CD4-positive, alpha-beta T cell (primary cell): ENCODE data around the gene TARDBP. TPM values are rescaled to one million over a fixed set of nuclear protein-coding genes. Genes with fewer than 3 reads are reported as not detected.

ENCODE experiments used
- ATAC-seq: fragments of 200-7000 bp; cut with Tn5 transposase; one replicate; pipeline ENCODE4 v1.10.0; 2022; ENCODE audit warnings: mild to moderate bottlenecking; ENCODE audit not compliant: poor library complexity
- CTCF ChIA-PET: fragments of 350-600 bp; sonication (Branson Sonifier 250); formaldehyde crosslinking; loops from one replicate; lab custom pipeline; 2021; ENCODE audit warnings: antibody characterized with exemption, inconsistent platforms; lab: Charles Lee
- POLR2A ChIA-PET: fragments of 350-600 bp; sonication (Branson Sonifier 250); formaldehyde crosslinking; loops from one replicate; lab custom pipeline; 2021; ENCODE audit warnings: antibody characterized with exemption, inconsistent platforms; lab: Charles Lee
- DNase-seq, 14 experiments: peaks; one replicate each; pipeline ENCODE4 v3.0.0-alpha.2; 2013 to 2020; ENCODE audit warnings: mixed read lengths in 2 of 14
- H3K27ac ChIP-seq, 2 donors: one replicate each; pipeline versions ENCODE4 v1.5.1 to v1.7.0; 2013; ENCODE audit warnings: low read length in 2 of 2, low read depth in 1 of 2, mild to moderate bottlenecking in 1 of 2
- H3K27me3 ChIP-seq, 2 experiments: 1 replicate in 1 of 2; 2 replicates in 1 of 2; pipeline versions ENCODE4 v1.6.1 to v1.7.0; 2013; ENCODE audit warnings: low read length in 2 of 2, control low read depth in 1 of 2, mild to moderate bottlenecking in 1 of 2, moderate library complexity in 1 of 2; ENCODE audit not compliant: insufficient read depth in 2 of 2, control insufficient read depth in 1 of 2
- H3K36me3 ChIP-seq: one replicate; pipeline ENCODE4 v1.6.1; 2013; ENCODE audit warnings: low read length, control low read depth; ENCODE audit not compliant: insufficient read depth
- H3K4me1 ChIP-seq: one replicate; pipeline ENCODE4 v1.6.1; 2013; ENCODE audit warnings: low read length, control low read depth; ENCODE audit not compliant: insufficient read depth
- H3K4me3 ChIP-seq: one replicate; pipeline ENCODE4 v1.5.1; 2013; ENCODE audit warnings: mild to moderate bottlenecking, low read length, moderate library complexity
- H3K9me3 ChIP-seq, 2 experiments: 1 replicate in 1 of 2; 2 replicates in 1 of 2; pipeline versions ENCODE4 v1.6.1 to v1.7.0; 2013; ENCODE audit warnings: low read length in 2 of 2, mild to moderate bottlenecking in 2 of 2, control low read depth in 1 of 2, moderate library complexity in 1 of 2; ENCODE audit not compliant: control insufficient read depth in 1 of 2, insufficient read depth in 1 of 2
- H3K27ac Mint-ChIP-seq: one replicate; pipeline ENCODE4 v1.8.0; 2020; ENCODE audit warnings: mixed read lengths
- H3K27me3 Mint-ChIP-seq: one replicate; pipeline ENCODE4 v1.8.0; 2021; ENCODE audit warnings: mixed read lengths
- H3K36me3 Mint-ChIP-seq: one replicate; pipeline ENCODE4 v1.8.0; 2021; ENCODE audit warnings: low read depth, mixed read lengths
- H3K4me1 Mint-ChIP-seq: one replicate; pipeline ENCODE4 v1.8.0; 2021; ENCODE audit warnings: low read depth, mixed read lengths
- H3K4me3 Mint-ChIP-seq: one replicate; pipeline ENCODE4 v1.8.0; 2020; ENCODE audit warnings: mild to moderate bottlenecking, mixed read lengths
- H3K9me3 Mint-ChIP-seq: one replicate; pipeline ENCODE4 v1.8.0; 2020; ENCODE audit warnings: mixed read lengths
- intact Hi-C, 2 experiments: fragments of 100-400 bp; cut with DNase I in 1 of 2; cut with micrococcal nuclease in 1 of 2; formaldehyde crosslinking; loops; one replicate each; pipeline versions ENCODE4 v1.15.1 to v1.9.0; 2023 to 2025; cut with DNase I, micrococcal nuclease
- total RNA-seq, 174 experiments: library from RNA in 2 of 174; stranded (reverse) in 2 of 174; gene quantifications; one replicate each; pipeline ENCODE4 v1.2.3 and lab custom pipeline; 2021 to 2026
- TF ChIP-seq, protein P1 (sequence below): fragments of 200-600 bp; IDR thresholded peaks from one replicate; pipeline ENCODE4 v1.8.0; 2022; ENCODE audit warnings: antibody characterized with exemption, mild to moderate bottlenecking

Gene TARDBP
- total RNA-seq, 2 experiments from 2014 or later = 141 to 149 TPM

DNA sequence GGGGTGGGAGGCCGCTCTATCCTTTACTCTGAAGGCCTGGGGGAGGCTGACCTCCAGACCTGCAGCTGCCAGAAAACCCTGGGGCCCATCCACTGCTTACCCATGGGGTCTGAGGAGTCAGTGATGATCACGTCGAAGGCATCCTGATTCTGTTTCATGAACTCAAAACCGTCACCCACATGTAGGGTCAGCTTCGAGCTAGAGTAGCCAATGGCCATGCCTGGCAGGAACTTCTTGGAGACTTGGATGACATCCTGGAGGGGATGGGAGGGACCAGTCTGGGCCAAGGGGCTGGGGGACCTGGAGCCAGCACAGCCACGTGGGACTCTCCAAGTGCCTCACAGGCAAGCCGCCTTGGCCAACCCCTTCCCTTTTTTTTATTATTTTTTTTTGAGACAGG is 44.0 kb downstream of the TARDBP start:
- intact Hi-C loops = loop anchor here in 1 of 2 experiments (5.0 kb wide), 1 partner anchor 216 kb away; the partner anchor contains the start of gene UBIAD1
- CTCF ChIA-PET = interaction anchor here (7.0 kb wide), 1 partner anchor 18 kb away, joined by 53 read pairs; no protein-coding TSS in a partner anchor
- Mint-ChIP-seq H3K9me3 (no peaks in the 10 kb centered on the region), H3K4me1 (peaks cover 22% of the 10 kb centered on the region), H3K27me3 (no peaks in the 10 kb centered on the region), H3K27ac (no peak overlapping the region), H3K4me3 (no peak overlapping the region), H3K36me3 (peaks cover 41% of the 10 kb centered on the region)
- TF ChIP-seq, protein P1, sequence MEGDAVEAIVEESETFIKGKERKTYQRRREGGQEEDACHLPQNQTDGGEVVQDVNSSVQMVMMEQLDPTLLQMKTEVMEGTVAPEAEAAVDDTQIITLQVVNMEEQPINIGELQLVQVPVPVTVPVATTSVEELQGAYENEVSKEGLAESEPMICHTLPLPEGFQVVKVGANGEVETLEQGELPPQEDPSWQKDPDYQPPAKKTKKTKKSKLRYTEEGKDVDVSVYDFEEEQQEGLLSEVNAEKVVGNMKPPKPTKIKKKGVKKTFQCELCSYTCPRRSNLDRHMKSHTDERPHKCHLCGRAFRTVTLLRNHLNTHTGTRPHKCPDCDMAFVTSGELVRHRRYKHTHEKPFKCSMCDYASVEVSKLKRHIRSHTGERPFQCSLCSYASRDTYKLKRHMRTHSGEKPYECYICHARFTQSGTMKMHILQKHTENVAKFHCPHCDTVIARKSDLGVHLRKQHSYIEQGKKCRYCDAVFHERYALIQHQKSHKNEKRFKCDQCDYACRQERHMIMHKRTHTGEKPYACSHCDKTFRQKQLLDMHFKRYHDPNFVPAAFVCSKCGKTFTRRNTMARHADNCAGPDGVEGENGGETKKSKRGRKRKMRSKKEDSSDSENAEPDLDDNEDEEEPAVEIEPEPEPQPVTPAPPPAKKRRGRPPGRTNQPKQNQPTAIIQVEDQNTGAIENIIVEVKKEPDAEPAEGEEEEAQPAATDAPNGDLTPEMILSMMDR = no peak
- H3K36me3 ChIP-seq = peaks cover 24% of the 10 kb centered on the region
- H3K27me3 ChIP-seq = no peaks in the 10 kb centered on the region
- no peak overlapping the region for H3K4me3 ChIP-seq
- ATAC-seq = no peak
- POLR2A ChIA-PET = interaction anchor here (1.1 kb wide), 1 partner anchor 19 kb away, joined by 4 read pairs; no protein-coding TSS in a partner anchor
- H3K4me1 ChIP-seq = peaks cover 25% of the 10 kb centered on the region
- no peaks in the 10 kb centered on the region for H3K9me3 ChIP-seq
- no peak for DNase-seq
- no peak overlapping the region for H3K27ac ChIP-seq

DNA sequence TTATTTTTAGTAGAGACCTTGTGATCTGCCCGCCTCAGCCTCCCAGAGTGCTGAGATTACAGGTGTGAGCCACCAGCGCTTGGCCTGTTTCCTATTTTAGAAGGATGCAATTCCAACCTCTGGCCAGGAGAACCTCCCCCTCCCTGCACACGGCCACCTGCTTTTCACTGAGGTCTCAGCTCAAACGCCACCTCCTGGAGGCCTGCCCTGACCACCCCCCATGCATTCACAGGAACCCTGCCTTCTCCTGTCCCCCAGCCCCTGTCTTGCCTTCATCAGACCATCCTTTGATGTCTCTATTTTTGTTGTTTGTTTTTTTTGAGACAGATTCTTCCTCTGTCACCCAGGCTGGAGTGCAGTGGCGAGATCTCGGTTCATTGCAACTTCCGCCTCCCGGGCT is 45.0 kb downstream of the TARDBP start:
- Histone ChIP-seq H3K9me3 (no peaks in the 10 kb centered on the region), H3K4me3 (no peak overlapping the region), H3K36me3 (peaks cover 24% of the 10 kb centered on the region), H3K27me3 (no peaks in the 10 kb centered on the region), H3K4me1 (peaks cover 32% of the 10 kb centered on the region), H3K27ac (no peak overlapping the region)
- H3K4me1 Mint-ChIP-seq = peaks cover 29% of the 10 kb centered on the region
- DNase-seq (no peak), ATAC-seq (no peak)
- H3K27me3 Mint-ChIP-seq = no peaks in the 10 kb centered on the region
- H3K36me3 Mint-ChIP-seq = peaks cover 45% of the 10 kb centered on the region
- POLR2A ChIA-PET = interaction anchor here (1.1 kb wide), 1 partner anchor 20 kb away, joined by 4 read pairs; no protein-coding TSS in a partner anchor
- TF ChIP-seq, protein P1 = no peak
- no peak overlapping the region for H3K27ac Mint-ChIP-seq
- H3K4me3 Mint-ChIP-seq = peak overlapping the region; percentile 66
- intact Hi-C loops = loop anchor here in 1 of 2 experiments (5.0 kb wide), 1 partner anchor 215 kb away; the partner anchor contains the start of gene UBIAD1
- CTCF ChIA-PET = interaction anchor here (7.0 kb wide), 1 partner anchor 19 kb away, joined by 53 read pairs; no protein-coding TSS in a partner anchor
- no peaks in the 10 kb centered on the region for H3K9me3 Mint-ChIP-seq

DNA sequence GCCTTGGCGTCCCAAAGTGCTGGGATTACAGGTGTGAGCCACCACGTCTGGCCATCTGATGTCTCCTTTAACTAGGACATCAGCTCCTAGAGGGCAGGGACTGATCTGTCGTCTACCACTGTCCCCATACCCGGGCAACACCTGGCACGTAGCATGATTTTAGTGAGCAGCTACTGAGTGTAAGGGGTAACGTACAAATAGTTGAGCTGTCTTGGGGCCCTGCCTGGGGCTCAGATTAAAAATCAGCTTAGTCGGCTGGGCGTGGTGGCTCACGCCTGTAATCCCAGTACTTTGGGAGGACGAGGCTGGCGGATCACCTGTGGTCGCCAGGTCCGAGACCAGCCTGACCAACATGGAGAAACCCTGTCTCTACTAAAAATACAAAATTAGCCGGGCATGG is 45.6 kb downstream of the TARDBP start:
- H3K9me3 ChIP-seq = no peaks in the 10 kb centered on the region
- H3K27me3 ChIP-seq = no peaks in the 10 kb centered on the region
- ATAC-seq (no peak), DNase-seq (no peak)
- Mint-ChIP-seq H3K9me3 (no peaks in the 10 kb centered on the region), H3K36me3 (peaks cover 46% of the 10 kb centered on the region), H3K27me3 (no peaks in the 10 kb centered on the region), H3K4me3 (peak overlapping the region; percentile 70), H3K4me1 (peaks cover 34% of the 10 kb centered on the region), H3K27ac (no peak overlapping the region)
- ChIA-PET POLR2A (no interaction called here), CTCF (interaction anchor here (7.0 kb wide), 1 partner anchor 20 kb away, joined by 53 read pairs; no protein-coding TSS in a partner anchor)
- intact Hi-C loops = loop anchor here in 1 of 2 experiments (5.0 kb wide), 1 partner anchor 214 kb away; the partner anchor contains the start of gene UBIAD1
- peaks cover 24% of the 10 kb centered on the region for H3K36me3 ChIP-seq
- H3K4me1 ChIP-seq = peaks cover 32% of the 10 kb centered on the region
- TF ChIP-seq, protein P1 = no peak
- no peak overlapping the region for H3K4me3 ChIP-seq
- no peak overlapping the region for H3K27ac ChIP-seq
